Embryonic facial prominence (tissue), 1 donor: ENCODE results near the gene ERBB3.
"Not testable (repeated sequence)": the region's sequence is repeated elsewhere in the genome, so short reads cannot be mapped to it uniquely, and the experiment has no call there.

Experiments
- DNase-seq: peaks from one replicate; pipeline ENCODE4 v3.0.0-alpha.2; 2016; ENCODE audit errors: extremely low spot score

Gene ERBB3

DNA sequence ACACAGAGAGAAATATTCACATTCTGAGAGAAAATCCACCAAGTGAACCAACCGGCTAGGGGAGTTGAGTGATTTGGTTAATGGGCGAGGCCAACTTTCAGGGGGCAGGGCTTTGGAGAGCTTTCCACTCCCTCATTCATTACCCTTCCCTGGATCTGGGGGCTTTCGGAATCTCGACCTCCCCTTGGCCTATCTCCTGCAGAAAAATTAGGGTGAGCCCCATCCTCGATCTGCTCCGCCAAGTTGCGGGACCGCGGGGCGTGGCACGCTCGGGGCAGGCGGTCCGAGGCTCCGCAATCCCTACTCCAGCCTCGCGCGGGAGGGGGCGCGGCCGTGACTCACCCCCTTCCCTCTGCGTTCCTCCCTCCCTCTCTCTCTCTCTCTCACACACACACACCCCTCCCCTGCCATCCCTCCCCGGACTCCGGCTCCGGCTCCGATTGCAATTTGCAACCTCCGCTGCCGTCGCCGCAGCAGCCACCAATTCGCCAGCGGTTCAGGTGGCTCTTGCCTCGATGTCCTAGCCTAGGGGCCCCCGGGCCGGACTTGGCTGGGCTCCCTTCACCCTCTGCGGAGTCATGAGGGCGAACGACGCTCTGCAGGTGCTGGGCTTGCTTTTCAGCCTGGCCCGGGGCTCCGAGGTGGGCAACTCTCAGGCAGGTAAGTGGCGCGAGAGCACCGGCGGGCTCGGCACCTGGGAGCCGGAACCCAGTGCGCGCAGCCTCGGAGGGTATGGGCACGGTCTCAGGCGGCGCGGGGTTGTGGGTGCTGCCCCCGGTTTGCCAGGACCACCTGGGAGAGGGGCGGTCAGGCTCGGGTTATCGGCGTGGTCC lies at the start of gene ERBB3:
ERBB3 (plus strand) TSS at position 443 of the 833 bp plus-strand sequence; CDS start at position 579, 136 bp downstream.
- DNase-seq, result peak; percentile 60

GRCh38 chr12:56031987-56032386 lies 48.0 kb upstream of the ERBB3 start:
- DNase-seq, result no peak

DNA sequence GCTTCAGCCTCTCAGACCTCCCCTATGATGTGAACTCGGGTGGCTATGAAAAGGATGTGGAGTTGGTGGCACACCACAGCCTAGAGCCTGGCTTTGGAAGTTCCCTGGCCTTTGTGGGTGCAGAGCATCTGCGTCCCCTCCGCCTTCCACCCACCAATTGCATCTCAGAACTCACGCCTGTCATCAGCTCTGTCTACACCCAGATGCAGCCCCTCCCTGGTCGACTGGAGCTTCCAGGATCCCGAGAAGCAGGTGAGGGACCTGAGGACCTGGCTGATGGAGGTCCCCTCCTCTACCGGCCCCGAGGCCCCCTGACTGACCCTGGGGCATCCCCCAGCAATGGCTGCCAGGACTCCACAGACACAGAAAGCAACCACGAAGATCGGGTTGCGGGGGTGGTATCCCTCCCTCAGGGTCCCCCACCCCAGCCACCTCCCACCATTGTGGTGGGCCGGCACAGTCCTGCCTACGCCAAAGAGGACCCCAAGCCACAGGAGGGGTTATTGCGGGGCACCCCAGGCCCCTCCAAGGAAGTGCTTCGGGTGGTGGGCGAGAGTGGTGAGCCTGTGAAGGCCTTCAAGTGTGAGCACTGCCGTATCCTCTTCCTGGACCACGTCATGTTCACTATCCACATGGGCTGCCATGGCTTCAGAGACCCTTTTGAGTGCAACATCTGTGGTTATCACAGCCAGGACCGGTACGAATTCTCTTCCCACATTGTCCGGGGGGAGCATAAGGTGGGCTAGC lies 45.2 kb upstream of the ERBB3 start:
- no peak for DNase-seq

- no peak for DNase-seq
Observed at GRCh38 chr12:56037161-56037560, 42.8 kb upstream of the ERBB3 start.

DNA sequence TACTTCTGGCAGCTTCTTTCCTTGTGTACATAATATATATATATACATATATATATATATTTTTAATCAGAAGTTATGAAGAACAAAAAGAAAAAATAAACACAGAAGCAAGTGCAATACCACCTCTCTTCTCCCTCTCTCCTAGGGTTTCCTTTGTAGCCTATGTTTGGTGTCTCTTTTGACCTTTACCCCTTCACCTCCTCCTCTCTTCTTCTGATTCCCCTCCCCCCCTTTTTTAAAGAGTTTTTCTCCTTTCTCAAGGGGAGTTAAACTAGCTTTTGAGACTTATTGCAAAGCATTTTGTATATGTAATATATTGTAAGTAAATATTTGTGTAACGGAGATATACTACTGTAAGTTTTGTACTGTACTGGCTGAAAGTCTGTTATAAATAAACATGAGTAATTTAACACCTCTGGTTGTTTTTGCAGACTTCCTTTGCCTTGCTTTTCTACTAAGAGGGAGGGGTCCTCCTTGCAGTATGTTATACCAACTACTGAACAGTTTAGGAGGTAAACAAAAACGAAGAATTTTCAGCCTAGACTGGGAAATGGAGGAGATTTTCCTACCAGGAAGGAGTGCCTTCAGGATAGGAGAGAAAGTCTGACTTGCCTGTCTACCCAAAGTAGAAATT lies 41.8 kb upstream of the ERBB3 start:
- DNase-seq, result no peak

- DNase-seq, result no peak
Observed at GRCh38 chr12:56040151-56040550, 39.8 kb upstream of the ERBB3 start.

GRCh38 chr12:56040963-56041551 lies 38.9 kb upstream of the ERBB3 start:
- no peak for DNase-seq

DNA sequence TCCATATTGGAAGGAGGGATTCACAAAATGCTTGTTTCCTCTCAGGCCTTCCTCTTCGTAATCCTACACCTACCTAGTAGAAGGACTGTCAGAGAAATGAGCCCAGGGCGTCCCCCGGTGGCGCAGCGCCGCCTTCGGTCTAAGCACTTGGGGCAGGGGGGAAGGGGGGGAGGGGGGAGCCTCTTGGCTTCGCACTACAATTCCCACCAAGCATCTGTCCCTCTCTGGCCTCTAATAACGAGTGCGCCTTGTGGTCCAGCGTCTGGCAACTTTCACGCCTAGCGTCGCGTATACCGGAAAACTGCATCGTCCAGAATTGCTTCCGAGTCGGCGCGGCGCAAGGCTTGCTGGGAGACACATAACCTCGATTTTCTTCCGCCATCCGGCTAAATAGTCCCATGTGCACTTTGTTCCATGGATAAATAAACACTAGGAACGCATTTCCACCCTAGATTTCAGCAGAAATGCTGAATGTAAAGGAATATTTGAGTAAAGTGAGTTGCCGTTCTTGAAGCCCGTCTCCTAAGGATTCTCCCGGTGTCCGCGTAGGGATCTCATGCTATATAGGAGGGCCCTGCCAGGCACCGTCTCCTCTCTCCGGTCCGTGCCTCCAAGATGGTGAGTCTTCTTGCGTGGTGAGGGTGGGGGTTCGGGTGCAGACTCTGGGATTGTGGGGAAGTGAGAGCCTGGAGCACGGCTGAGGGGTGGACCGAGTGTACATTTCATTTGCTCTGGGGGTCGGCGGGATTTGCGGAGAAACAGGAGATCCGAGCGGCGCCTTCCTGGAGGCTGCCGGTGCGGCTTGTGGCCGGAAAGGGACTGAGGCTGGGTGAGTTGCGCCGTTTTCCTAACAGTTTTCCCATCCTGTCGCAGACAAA lies 38.2 kb upstream of the ERBB3 start, which contains the start of gene RPS26:
RPS26 (plus strand) TSS at position 367 of the 878 bp plus-strand sequence; CDS start at position 616, 249 bp downstream.
- peak; percentile 98 for DNase-seq

DNA sequence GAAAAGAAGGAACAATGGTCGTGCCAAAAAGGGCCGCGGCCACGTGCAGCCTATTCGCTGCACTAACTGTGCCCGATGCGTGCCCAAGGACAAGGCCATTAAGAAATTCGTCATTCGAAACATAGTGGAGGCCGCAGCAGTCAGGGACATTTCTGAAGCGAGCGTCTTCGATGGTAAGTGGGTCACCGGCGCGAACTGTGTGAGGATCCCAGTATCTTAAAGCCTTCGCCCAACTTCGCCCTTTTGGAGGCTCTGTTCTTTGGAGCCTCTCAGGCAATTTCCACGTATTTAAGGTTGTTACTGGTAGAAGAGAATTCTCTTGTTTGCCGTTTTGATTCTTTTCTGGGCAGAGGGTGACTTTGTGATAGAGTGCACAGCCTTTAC lies 37.5 kb upstream of the ERBB3 start:
- DNase-seq, result not testable (repeated sequence)

DNA sequence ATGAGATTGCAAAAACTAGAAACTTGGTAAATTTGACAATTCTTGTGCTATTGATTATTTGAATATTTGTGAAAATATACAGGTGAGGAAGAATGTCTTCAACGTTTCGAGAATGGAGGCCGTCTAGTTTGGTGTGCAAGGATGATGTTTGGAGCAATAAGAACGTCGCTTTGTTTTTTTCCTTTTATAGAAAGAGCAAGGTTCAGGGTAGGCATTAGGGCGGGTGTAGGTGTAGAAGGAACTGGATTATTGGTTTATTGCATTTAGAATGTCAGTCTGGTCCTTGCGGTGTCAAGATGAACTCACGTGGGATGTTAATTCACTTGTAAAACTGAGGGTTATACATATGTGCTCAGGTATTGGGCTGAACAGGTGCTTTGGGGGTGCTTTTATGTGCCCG lies 37.1 kb upstream of the ERBB3 start:
- DNase-seq, result no peak

GRCh38 chr12:56046027-56046780 lies 33.8 kb upstream of the ERBB3 start:
- no peak for DNase-seq

GRCh38 chr12:56053407-56053893 lies 26.5 kb upstream of the ERBB3 start:
- no peak for DNase-seq

DNA sequence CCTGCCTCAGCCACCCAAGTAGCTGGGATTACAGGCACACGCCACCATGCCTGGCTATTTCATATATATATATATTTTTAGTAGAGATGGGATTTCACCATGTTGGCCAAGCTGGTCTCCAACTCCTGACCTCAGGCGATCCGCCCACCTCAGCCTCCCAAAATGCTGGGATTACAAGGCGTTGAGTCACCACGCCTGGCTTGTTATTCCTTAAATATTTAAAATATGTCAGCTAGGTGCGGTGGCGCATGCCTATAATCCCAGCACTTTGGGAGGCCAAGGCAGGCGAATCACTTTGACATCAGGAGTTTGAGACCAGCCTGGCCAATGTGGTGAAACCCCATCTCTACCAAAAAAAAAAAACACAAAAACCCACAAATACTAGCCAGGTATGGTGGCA lies 20.0 kb upstream of the ERBB3 start:
- DNase-seq, result not testable (repeated sequence)

GRCh38 chr12:56061982-56062381 lies 18.0 kb upstream of the ERBB3 start:
- no peak for DNase-seq

- DNase-seq, result no peak
Observed at GRCh38 chr12:56062996-56063395, 17.0 kb upstream of the ERBB3 start.

DNA sequence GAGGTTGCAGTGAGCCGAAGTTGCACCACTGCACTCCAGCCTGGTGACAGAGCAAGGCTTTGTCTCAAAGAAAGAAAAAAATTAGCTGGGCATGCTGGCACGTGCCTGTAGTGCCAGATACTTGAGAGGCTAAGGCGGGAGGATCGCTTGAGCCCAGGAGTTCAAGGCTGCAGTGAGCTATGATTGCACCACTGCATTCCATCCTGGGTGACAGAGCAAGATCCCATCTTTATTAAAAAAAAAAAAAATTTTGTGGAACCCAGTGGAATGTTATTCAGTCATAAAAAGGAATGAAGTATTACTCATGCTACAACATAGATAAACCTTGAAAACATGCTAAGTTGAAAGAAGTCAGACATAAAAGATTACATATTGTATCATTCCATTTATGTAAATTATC lies 8.3 kb upstream of the ERBB3 start:
- DNase-seq, result no peak

DNA sequence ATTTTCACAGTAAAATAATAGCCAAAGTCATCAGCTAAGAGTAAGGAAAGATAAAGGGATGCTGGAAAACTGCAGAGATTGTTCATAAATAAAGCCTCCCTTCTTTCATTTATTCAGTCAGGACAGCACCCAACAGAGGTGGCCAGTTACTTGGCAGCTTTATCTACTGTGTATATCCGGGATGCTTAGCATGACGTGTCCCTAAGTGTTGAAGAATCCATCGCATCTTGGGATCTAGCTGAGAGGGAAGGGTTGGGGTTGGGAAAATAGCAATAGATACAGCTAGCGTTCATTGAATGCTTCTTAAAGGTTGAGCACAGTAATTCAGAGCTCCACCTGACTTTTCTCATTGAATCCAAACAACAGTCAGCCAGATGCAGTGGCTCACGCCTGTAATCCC lies 5.6 kb upstream of the ERBB3 start:
- DNase-seq, result no peak

GRCh38 chr12:56077966-56078365 lies 2.0 kb upstream of the ERBB3 start:
- not testable (repeated sequence) for DNase-seq

- DNase-seq, result no peak
Observed at GRCh38 chr12:56078427-56078826, 1.5 kb upstream of the ERBB3 start.
